DMS53 (cell line): ENCODE results near the gene MEIOSIN.
A peak's percentile ranks its signal among the peaks of the same experiment; 100 is the strongest.

Source experiments
- DNase-seq: peaks from one replicate; lab custom pipeline; 2025; lab: John Stamatoyannopoulos, UW

The MEIOSIN gene

GRCh38 chr19:45764945-45765701, 31.9 kb downstream of the MEIOSIN start:
- no peak for DNase-seq

- DNase-seq: no peak
Measured at GRCh38 chr19:45765702-45766295, 32.6 kb downstream of the MEIOSIN start.

- no peak for DNase-seq
Measured at GRCh38 chr19:45766296-45766868, 33.1 kb downstream of the MEIOSIN start.

GRCh38 chr19:45766869-45767346, 33.7 kb downstream of the MEIOSIN start:
- DNase-seq: no peak

- peak; percentile 75 for DNase-seq
Measured at GRCh38 chr19:45767410-45767880, 34.2 kb downstream of the MEIOSIN start.

- peak; percentile 88 for DNase-seq
Measured at GRCh38 chr19:45767881-45768654, 34.8 kb downstream of the MEIOSIN start.

- peak; percentile 83 for DNase-seq
Measured at GRCh38 chr19:45768655-45768983, 35.4 kb downstream of the MEIOSIN start.

- DNase-seq: peak; percentile 99
Measured at GRCh38 chr19:45768984-45769782, 35.9 kb downstream of the MEIOSIN start, which contains the start of gene SIX5. SIX5 (minus strand) TSS chr19:45769252; CDS start chr19:45768844, 408 bp downstream.

GRCh38 chr19:45769821-45770191, 36.6 kb downstream of the MEIOSIN start:
- peak; percentile 79 for DNase-seq

- peak; percentile 99 for DNase-seq
Measured at GRCh38 chr19:45770192-45771101, 37.2 kb downstream of the MEIOSIN start.

GRCh38 chr19:45771311-45771933, 38.2 kb downstream of the MEIOSIN start:
- DNase-seq: peak; percentile 87

- peak; percentile 78 for DNase-seq
Measured at GRCh38 chr19:45772130-45772840, 39.0 kb downstream of the MEIOSIN start.

- no peak for DNase-seq
Measured at GRCh38 chr19:45772912-45773311, 39.7 kb downstream of the MEIOSIN start.

- DNase-seq: peak; percentile 72
Measured at GRCh38 chr19:45773384-45773783, 40.1 kb downstream of the MEIOSIN start.

GRCh38 chr19:45774765-45775164, 41.5 kb downstream of the MEIOSIN start:
- peak; percentile 59 for DNase-seq

GRCh38 chr19:45777395-45777961, 44.2 kb downstream of the MEIOSIN start:
- DNase-seq: no peak

- DNase-seq: no peak
Measured at GRCh38 chr19:45778010-45778661, 44.9 kb downstream of the MEIOSIN start.
